Body of pancreas (tissue), 4 donors: ENCODE results near the gene IYD. TPM values are rescaled to one million over a fixed set of nuclear protein-coding genes. Genes with fewer than 3 reads are reported as not detected.

Source experiments
- ATAC-seq: fragments of 150-250 bp; one replicate; pipeline ENCODE4 v1.9.1; 2016
- DNase-seq, 4 donors: peaks; one replicate each; pipeline ENCODE4 v3.0.0-alpha.2; 2019
- H3K27ac ChIP-seq, 4 donors: fragments of 200-600 bp; sonication (generic); 1 replicate in 3 of 4; 2 replicates in 1 of 4; pipeline versions ENCODE4 v1.5.1 to v1.6.1; 2016 to 2019; ENCODE audit warnings: mild to moderate bottlenecking in 1 of 4, mixed read lengths in 1 of 4, moderate library complexity in 1 of 4
- H3K27me3 ChIP-seq, 2 donors: fragments of 200-600 bp; sonication (generic); one replicate each; pipeline ENCODE4 v1.6.0; 2016; ENCODE audit warnings: mild to moderate bottlenecking in 1 of 2
- H3K36me3 ChIP-seq, 2 donors: fragments of 200-600 bp; sonication (generic); replicated peaks in 1 of 2; 2 replicates each; pipeline ENCODE4 v1.5.1; 2016; ENCODE audit warnings: low read depth in 2 of 2; ENCODE audit not compliant: insufficient read depth in 1 of 2
- H3K4me1 ChIP-seq: fragments of 200-600 bp; sonication (generic); one replicate; pipeline ENCODE4 v1.6.0; 2016
- H3K4me3 ChIP-seq, 2 donors: fragments of 200-600 bp; sonication (generic); 1 replicate in 1 of 2; 2 replicates in 1 of 2; pipeline ENCODE4 v1.5.1; 2016 to 2019
- H3K9me3 ChIP-seq, 3 donors: fragments of 200-600 bp; sonication (generic); 1 replicate in 2 of 3; 2 replicates in 1 of 3; pipeline ENCODE4 v1.5.1; 2016
- POLR2A ChIP-seq, 3 donors: fragments of 450-650 bp; IDR thresholded peaks; one replicate each; pipeline ENCODE4 v1.6.1; 2016; ENCODE audit warnings: antibody characterized with exemption in 3 of 3, mild to moderate bottlenecking in 2 of 3
- WGBS, 2 donors: methylation state at CpG; one replicate each; pipeline ENCODE4 v1.1.5; 2017; 5-methylcytosine and 5-hydroxymethylcytosine counted together
- intact Hi-C: fragments of 100-400 bp; cut with DNase I; formaldehyde crosslinking; loops from one replicate; pipeline ENCODE4 v1.15.1; 2023
- total RNA-seq, 2 donors: library from RNA; depleted of rRNA; stranded (reverse); fragments of >200 nt; gene quantifications; one replicate each; pipeline ENCODE4 v1.1.0, GENCODE V29; 2016
- TF ChIP-seq, protein P1 (sequence below), 7 experiments: fragments of 450-650 bp in 4 of 7; fragments of 200-600 bp in 3 of 7; sonication (generic) in 3 of 7; IDR thresholded peaks; one replicate each; pipeline ENCODE4 v1.5.1; 2016 to 2019; ENCODE audit warnings: antibody characterized with exemption in 7 of 7

IYD gene
- total RNA-seq, 2 donors from 2014 or later = under 0.01 to 1.3 TPM

DNA sequence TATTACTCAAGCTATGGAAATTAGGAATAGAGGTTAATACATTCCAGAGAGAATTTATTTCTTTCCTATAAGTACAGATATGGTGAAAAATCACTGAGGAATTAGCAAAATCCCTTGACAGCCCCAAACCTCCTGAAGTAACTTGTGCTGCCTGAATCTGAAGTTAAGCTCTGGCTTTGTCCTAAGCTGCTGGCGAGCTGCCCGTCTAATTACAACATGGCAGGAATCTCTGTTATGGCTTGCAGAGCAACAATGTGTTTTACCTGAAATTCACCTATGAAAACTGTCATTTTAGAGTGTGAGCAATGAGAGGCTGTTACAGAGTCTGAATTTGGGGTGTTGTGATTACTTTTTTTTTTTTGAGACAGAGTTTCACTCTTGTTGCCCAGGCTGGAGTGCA lies 22.5 kb upstream of the IYD start:
- WGBS, 2 donors = 62 to 66% methylated on average over 2 of the region's 2 CpGs
- ATAC-seq (no peak), DNase-seq (peak in 2 of 4 donors; percentile 23 to 40)
- no peak for TF ChIP-seq POLR2A (IDR thresholded peaks at IDR 0.05)
- TF ChIP-seq, protein P1, sequence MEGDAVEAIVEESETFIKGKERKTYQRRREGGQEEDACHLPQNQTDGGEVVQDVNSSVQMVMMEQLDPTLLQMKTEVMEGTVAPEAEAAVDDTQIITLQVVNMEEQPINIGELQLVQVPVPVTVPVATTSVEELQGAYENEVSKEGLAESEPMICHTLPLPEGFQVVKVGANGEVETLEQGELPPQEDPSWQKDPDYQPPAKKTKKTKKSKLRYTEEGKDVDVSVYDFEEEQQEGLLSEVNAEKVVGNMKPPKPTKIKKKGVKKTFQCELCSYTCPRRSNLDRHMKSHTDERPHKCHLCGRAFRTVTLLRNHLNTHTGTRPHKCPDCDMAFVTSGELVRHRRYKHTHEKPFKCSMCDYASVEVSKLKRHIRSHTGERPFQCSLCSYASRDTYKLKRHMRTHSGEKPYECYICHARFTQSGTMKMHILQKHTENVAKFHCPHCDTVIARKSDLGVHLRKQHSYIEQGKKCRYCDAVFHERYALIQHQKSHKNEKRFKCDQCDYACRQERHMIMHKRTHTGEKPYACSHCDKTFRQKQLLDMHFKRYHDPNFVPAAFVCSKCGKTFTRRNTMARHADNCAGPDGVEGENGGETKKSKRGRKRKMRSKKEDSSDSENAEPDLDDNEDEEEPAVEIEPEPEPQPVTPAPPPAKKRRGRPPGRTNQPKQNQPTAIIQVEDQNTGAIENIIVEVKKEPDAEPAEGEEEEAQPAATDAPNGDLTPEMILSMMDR (IDR thresholded peaks at IDR 0.05) = no peak
- no peaks in the 10 kb centered on the region for H3K9me3 ChIP-seq
- no peaks in the 10 kb centered on the region for H3K36me3 ChIP-seq
- H3K4me1 ChIP-seq = no peaks in the 10 kb centered on the region
- H3K27ac ChIP-seq = no peak overlapping the region
- H3K4me3 ChIP-seq = no peak overlapping the region
- intact Hi-C loops = no loop called here
- no peaks in the 10 kb centered on the region for H3K27me3 ChIP-seq

DNA sequence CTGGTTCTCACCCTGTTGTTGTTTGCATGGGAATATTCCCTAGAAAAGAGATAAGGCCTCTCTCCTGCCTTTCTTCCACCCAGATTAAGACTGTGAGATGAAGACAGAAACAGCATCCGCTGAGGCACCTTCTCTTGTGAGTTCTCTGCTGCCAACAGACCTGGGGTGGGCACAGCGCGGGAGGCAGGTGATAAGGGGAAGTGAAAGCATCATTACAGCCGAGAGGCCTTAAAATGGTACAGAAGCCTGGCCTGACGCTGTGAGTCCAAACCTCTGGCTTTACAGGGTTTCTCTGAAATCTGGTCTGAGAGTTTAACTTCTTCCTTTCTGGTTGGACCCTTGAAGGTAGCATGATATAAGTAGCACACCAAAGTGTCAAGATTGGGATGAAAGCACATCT lies 21.0 kb upstream of the IYD start:
- no peak for TF ChIP-seq POLR2A (IDR thresholded peaks at IDR 0.05)
- TF ChIP-seq, protein P1 (IDR thresholded peaks at IDR 0.05) = no peak
- no peaks in the 10 kb centered on the region for H3K36me3 ChIP-seq
- H3K4me3 ChIP-seq = no peak overlapping the region
- intact Hi-C loops = no loop called here
- ATAC-seq (no peak), DNase-seq (no peak)
- H3K9me3 ChIP-seq = no peaks in the 10 kb centered on the region
- no peaks in the 10 kb centered on the region for H3K27me3 ChIP-seq
- no peak overlapping the region for H3K27ac ChIP-seq
- H3K4me1 ChIP-seq = no peaks in the 10 kb centered on the region
- WGBS, 2 donors = 85 to 88% methylated on average over 5 of the region's 5 CpGs

DNA sequence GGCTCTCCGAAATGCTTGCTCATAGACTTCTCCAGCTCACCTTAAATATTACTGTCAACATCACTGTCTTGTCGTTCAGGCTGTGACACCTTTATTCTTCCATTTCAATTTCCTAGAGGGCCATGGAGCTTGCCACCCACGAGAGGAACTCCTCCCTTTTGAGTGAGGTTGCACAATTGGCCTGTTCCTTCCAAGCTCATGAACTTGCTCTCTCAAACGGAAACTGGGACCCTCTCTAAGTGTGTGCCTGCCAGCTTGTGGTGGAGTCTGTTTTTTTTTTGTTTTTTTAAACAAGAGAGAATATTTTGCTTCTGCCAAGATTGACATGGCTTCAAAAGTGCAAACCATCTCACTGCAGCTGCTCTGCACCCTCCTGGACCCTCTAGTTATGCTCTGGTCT lies 19.3 kb upstream of the IYD start:
- Histone ChIP-seq H3K27ac (no peak overlapping the region), H3K4me1 (no peaks in the 10 kb centered on the region), H3K36me3 (no peaks in the 10 kb centered on the region), H3K4me3 (no peak overlapping the region), H3K27me3 (no peaks in the 10 kb centered on the region), H3K9me3 (no peaks in the 10 kb centered on the region)
- 53 to 60% methylated on average over 4 of the region's 4 CpGs for WGBS, 2 donors
- DNase-seq (no peak), ATAC-seq (no peak)
- intact Hi-C loops = no loop called here
- TF ChIP-seq, protein P1 (IDR thresholded peaks at IDR 0.05) = no peak
- no peak for TF ChIP-seq POLR2A (IDR thresholded peaks at IDR 0.05)

DNA sequence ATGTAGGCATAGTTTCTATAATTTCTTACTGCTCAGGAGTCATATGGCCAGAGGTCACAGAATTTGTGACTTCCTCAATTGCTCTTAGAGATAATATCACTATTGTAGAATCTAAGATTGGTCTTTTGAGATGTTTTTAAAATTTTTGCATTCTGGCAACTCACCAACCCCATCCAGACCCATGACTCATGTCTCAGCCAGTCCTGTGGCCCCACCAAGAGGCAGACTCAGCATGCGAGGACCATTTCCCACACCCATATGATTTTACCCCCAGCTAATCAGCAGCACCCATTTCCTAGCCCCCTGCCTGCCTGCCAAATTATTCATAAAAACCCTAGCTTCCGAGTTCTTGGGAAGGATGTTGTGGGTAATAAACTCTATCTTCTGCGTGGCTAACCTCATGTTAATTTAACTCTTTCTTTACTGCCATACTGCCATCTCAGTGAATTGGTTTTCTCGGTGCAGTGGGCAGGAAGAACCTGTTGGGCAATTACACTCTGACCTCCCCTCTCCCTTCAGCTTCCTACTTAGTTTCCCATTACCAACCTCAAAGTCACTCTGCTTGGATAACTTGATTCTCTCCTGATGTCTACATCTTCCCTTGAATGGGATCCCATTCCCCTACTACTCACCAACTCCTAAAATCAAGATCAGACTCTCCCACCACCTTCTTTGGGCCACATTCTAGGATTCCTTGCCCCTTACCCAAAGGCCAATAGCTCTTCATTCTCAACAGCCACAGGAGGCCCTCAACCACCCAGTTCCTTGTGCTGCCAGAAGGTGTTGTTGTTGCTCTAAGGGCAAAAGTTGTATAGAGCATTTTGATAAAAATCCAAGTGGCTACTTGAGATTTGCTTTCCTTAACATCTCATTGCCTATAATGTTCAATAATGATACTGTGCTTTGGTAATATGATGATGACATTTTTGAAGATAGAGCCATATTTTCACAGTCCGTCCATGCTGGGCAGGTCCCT lies 16.2 kb upstream of the IYD start:
- TF ChIP-seq POLR2A (IDR thresholded peaks at IDR 0.05) = no peak
- TF ChIP-seq, protein P1 (IDR thresholded peaks at IDR 0.05) = no peak
- H3K9me3 ChIP-seq = no peaks in the 10 kb centered on the region
- ATAC-seq (no peak), DNase-seq (no peak)
- intact Hi-C loops = no loop called here
- no peaks in the 10 kb centered on the region for H3K27me3 ChIP-seq
- no peak overlapping the region for H3K4me3 ChIP-seq
- 58 to 72% methylated on average over 5 of the region's 5 CpGs for WGBS, 2 donors
- H3K4me1 ChIP-seq = no peaks in the 10 kb centered on the region
- H3K27ac ChIP-seq = no peak overlapping the region
- no peaks in the 10 kb centered on the region for H3K36me3 ChIP-seq
